Keratinocyte (primary cell): ENCODE measurements around the gene ACADVL. TPM values are rescaled to one million over a fixed set of nuclear protein-coding genes. Genes with fewer than 3 reads are reported as not detected.

ENCODE experiments used
- DNase-seq: peaks from one replicate; pipeline ENCODE4 v3.0.0-alpha.2; 2011; ENCODE audit warnings: low read depth, missing footprints, low spot score
- FAIRE-seq: peaks from 2 replicates; lab custom pipeline; 2011; peaks lifted over from hg19 to GRCh38; lab: Jason Lieb, UNC
- H2AFZ ChIP-seq: 2 replicates; pipeline ENCODE4 v1.6.0; 2012; ENCODE audit warnings: low read length, control low read depth, inconsistent platforms; ENCODE audit not compliant: control insufficient read depth
- H3K27ac ChIP-seq: 2 replicates; pipeline ENCODE4 v1.5.1; 2011; ENCODE audit warnings: low read length; ENCODE audit not compliant: control insufficient read depth, insufficient read depth
- H3K27me3 ChIP-seq: 3 replicates; pipeline ENCODE4 v1.6.0; 2011; ENCODE audit warnings: low read length; ENCODE audit not compliant: control insufficient read depth, insufficient read depth; ENCODE audit errors: extremely low read depth
- H3K36me3 ChIP-seq, 2 experiments: 2 replicates in 1 of 2; 3 replicates in 1 of 2; pipeline ENCODE4 v1.5.1; 2011; ENCODE audit warnings: low read length in 2 of 2, mild to moderate bottlenecking in 1 of 2; ENCODE audit not compliant: control insufficient read depth in 2 of 2, insufficient read depth in 2 of 2; ENCODE audit errors: extremely low read depth in 1 of 2
- H3K4me1 ChIP-seq: 3 replicates; pipeline ENCODE4 v1.5.1; 2011; ENCODE audit warnings: low read length; ENCODE audit not compliant: control insufficient read depth, insufficient read depth; ENCODE audit errors: extremely low read depth
- H3K4me2 ChIP-seq: 3 replicates; pipeline ENCODE4 v1.6.0; 2011; ENCODE audit warnings: low read depth, low read length; ENCODE audit not compliant: control insufficient read depth, insufficient read depth; ENCODE audit errors: extremely low read depth
- H3K4me3 ChIP-seq, 3 experiments: fragments of 200-600 bp in 1 of 3; sonication (generic) in 1 of 3; 2 replicates in 2 of 3; 3 replicates in 1 of 3; pipeline ENCODE4 v1.5.1; 2011 to 2016; ENCODE audit warnings: low read length in 3 of 3, mild to moderate bottlenecking in 3 of 3, control low read depth in 2 of 3, inconsistent platforms in 1 of 3, low read depth in 1 of 3, mixed read lengths in 1 of 3, mixed run types in 1 of 3, moderate library complexity in 1 of 3; ENCODE audit not compliant: control insufficient read depth in 2 of 3, insufficient read depth in 2 of 3; ENCODE audit errors: extremely low read depth in 1 of 3
- H3K79me2 ChIP-seq: 2 replicates; pipeline ENCODE4 v1.6.0; 2012; ENCODE audit warnings: low read length; ENCODE audit not compliant: control insufficient read depth, insufficient read depth
- H3K9ac ChIP-seq: 3 replicates; pipeline ENCODE4 v1.6.0; 2011; ENCODE audit warnings: low read length; ENCODE audit not compliant: control insufficient read depth, insufficient read depth; ENCODE audit errors: extremely low read depth
- H3K9me1 ChIP-seq: 3 replicates; pipeline ENCODE4 v1.6.0; 2011; ENCODE audit warnings: low read length; ENCODE audit not compliant: control insufficient read depth, insufficient read depth; ENCODE audit errors: extremely low read depth
- H3K9me3 ChIP-seq: 2 replicates; pipeline ENCODE4 v1.5.1; 2012; ENCODE audit warnings: low read depth, low read length; ENCODE audit not compliant: control insufficient read depth
- H4K20me1 ChIP-seq: 3 replicates; pipeline ENCODE4 v1.6.0; 2011; ENCODE audit warnings: low read length; ENCODE audit not compliant: control insufficient read depth, insufficient read depth; ENCODE audit errors: extremely low read depth
- EZH2 ChIP-seq: IDR thresholded peaks from one replicate; pipeline ENCODE4 v1.6.1; 2012; ENCODE audit warnings: inconsistent platforms, mild to moderate bottlenecking, low read length, moderate library complexity
- dilution Hi-C: fragments of 300-500 bp; cut with MboI; formaldehyde crosslinking; loops from one replicate; pipeline ENCODE4 v1.7.0; 2020; ENCODE audit warnings: low sequenced_read_pairs; ENCODE audit not compliant: extremely low pct_ligation_motif_present
- polyA plus RNA-seq, 5 experiments: library from polyadenylated mRNA; depleted of rRNA in 3 of 5; stranded (reverse) in 3 of 5; stranded (forward) in 1 of 5; unstranded in 1 of 5; fragments of >200 nt; gene quantifications; 1 replicate in 1 of 5; 2 replicates in 3 of 5; 3 replicates in 1 of 5; pipeline versions ENCODE4 v1.2.1 to v1.2.3, GENCODE V29; 2011 to 2012; ENCODE audit warnings: missing spikeins in 2 of 5, low read depth in 1 of 5, low replicate concordance in 1 of 5
- TF ChIP-seq, protein P1 (sequence below), 3 experiments: IDR thresholded peaks in 1 of 3; conservative IDR thresholded peaks in 1 of 3; optimal IDR thresholded peaks in 1 of 3; 2 replicates in 2 of 3; 3 replicates in 1 of 3; pipeline versions ENCODE3 to v1.5.1; 2011; ENCODE audit warnings: low read length in 3 of 3, mild to moderate bottlenecking in 3 of 3, moderate library complexity in 2 of 3, control low read depth in 1 of 3, inconsistent platforms in 1 of 3; ENCODE audit not compliant: insufficient read depth in 2 of 3; ENCODE audit errors: extremely low read depth in 1 of 3

The ACADVL gene
- polyA plus RNA-seq, 1 donor (not counting 4 experiments of a cell fraction or from before 2014, with no cell fraction given) = 301 TPM

DNA sequence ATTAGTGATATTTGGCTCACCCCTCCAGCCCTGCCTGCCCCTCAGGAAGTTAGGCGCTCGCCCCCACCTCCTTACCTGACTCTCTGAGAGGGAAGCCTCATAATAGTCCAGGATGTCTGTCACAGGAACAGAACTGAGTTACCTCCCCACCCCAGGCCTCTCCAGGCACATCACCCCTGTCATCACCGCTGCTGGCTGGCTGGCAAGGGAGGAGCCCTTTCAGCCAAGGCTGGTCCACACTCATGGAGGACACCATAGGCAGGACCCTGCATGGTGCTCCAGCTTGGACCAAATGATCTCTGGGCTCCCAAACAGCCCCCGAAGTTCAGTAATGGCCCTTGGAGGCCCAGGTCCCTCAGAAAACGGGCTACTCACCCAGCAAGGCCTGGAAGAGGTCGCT lies 1.6 kb upstream of the ACADVL start:
- Histone ChIP-seq H3K4me3 (no peak overlapping the region), H2AFZ (no peak overlapping the region), H3K9ac (no peak overlapping the region), H3K36me3 (peaks cover 17 to 22% of the 10 kb centered on the region in 2 experiments), H3K79me2 (peaks cover 14% of the 10 kb centered on the region), H3K9me3 (no peaks in the 10 kb centered on the region), H4K20me1 (peaks cover 8% of the 10 kb centered on the region), H3K27ac (no peak overlapping the region), H3K4me1 (peaks cover 42% of the 10 kb centered on the region), H3K27me3 (no peaks in the 10 kb centered on the region), H3K9me1 (no peaks in the 10 kb centered on the region), H3K4me2 (peak overlapping the region; percentile 62)
- FAIRE-seq (no peak), DNase-seq (no peak)
- dilution Hi-C loops = no loop called here
- TF ChIP-seq, protein P1, sequence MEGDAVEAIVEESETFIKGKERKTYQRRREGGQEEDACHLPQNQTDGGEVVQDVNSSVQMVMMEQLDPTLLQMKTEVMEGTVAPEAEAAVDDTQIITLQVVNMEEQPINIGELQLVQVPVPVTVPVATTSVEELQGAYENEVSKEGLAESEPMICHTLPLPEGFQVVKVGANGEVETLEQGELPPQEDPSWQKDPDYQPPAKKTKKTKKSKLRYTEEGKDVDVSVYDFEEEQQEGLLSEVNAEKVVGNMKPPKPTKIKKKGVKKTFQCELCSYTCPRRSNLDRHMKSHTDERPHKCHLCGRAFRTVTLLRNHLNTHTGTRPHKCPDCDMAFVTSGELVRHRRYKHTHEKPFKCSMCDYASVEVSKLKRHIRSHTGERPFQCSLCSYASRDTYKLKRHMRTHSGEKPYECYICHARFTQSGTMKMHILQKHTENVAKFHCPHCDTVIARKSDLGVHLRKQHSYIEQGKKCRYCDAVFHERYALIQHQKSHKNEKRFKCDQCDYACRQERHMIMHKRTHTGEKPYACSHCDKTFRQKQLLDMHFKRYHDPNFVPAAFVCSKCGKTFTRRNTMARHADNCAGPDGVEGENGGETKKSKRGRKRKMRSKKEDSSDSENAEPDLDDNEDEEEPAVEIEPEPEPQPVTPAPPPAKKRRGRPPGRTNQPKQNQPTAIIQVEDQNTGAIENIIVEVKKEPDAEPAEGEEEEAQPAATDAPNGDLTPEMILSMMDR (optimal IDR thresholded peaks at IDR 0.05 in 1 of 3, IDR thresholded peaks at IDR 0.05 in 1 of 3, conservative IDR thresholded peaks at IDR 0.05 in 1 of 3; ENCODE audit: extremely low read depth in 1 of 3, insufficient read depth in 2 of 3, low read length in 3 of 3) = no peak
- TF ChIP-seq EZH2 = no peak

DNA sequence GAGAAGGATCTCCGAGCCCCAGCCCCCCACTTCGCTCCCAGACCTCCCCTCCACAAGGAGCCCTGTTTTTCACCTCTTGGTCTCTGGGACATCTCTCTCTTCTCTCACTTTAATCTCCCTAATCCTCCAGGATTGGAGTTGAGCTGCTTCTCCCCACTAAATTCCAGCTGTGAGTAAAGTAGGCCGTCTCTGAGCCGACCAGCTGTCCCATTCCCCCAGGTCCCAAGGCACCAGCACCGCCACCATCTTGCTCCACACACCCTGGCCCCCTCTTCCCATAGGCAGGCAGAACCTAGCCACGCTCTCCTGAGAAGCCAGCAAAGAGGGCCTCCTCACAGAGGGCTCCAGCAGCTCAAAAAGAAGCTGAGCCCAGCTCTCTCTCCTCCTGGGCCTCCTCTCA lies 980 bp upstream of the ACADVL start:
- Histone ChIP-seq H3K27me3 (no peaks in the 10 kb centered on the region), H3K4me2 (no peak overlapping the region), H3K9ac (no peak overlapping the region), H3K9me1 (no peaks in the 10 kb centered on the region), H2AFZ (no peak overlapping the region), H3K27ac (no peak overlapping the region), H3K36me3 (peaks cover 22 to 25% of the 10 kb centered on the region in 2 experiments), H3K9me3 (no peaks in the 10 kb centered on the region), H3K4me3 (no peak overlapping the region), H4K20me1 (peaks cover 8% of the 10 kb centered on the region), H3K79me2 (peaks cover 14% of the 10 kb centered on the region), H3K4me1 (peaks cover 42% of the 10 kb centered on the region)
- dilution Hi-C loops = no loop called here
- FAIRE-seq = no peak
- DNase-seq = no peak
- no peak for TF ChIP-seq EZH2
- TF ChIP-seq, protein P1 (optimal IDR thresholded peaks at IDR 0.05 in 1 of 3, IDR thresholded peaks at IDR 0.05 in 1 of 3, conservative IDR thresholded peaks at IDR 0.05 in 1 of 3; ENCODE audit: extremely low read depth in 1 of 3, insufficient read depth in 2 of 3, low read length in 3 of 3) = no peak
